ENCODE data around the gene C19orf81.
A peak's percentile ranks its signal among the peaks of the same experiment; 100 is the strongest.

The C19orf81 gene

GRCh38 chr19:50686310-50687032, 37.2 kb downstream of the C19orf81 start:
- DNase-seq = no peak

GRCh38 chr19:50688766-50689165, 39.5 kb downstream of the C19orf81 start:
- no peak for DNase-seq

GRCh38 chr19:50690439-50690838, 41.2 kb downstream of the C19orf81 start:
- no peak for DNase-seq

GRCh38 chr19:50693064-50693975, 44.1 kb downstream of the C19orf81 start:
- DNase-seq = no peak

- no peak for DNase-seq
Measured at GRCh38 chr19:50694815-50695145, 45.5 kb downstream of the C19orf81 start.

- peak in 1 of 2 donors; percentile 48 for DNase-seq
Measured at GRCh38 chr19:50695251-50696093, 46.2 kb downstream of the C19orf81 start.

GRCh38 chr19:50696094-50696483, 46.8 kb downstream of the C19orf81 start:
- no peak for DNase-seq

GRCh38 chr19:50697414-50698124, 48.3 kb downstream of the C19orf81 start:
- DNase-seq = no peak

GRCh38 chr19:50701367-50701985, 52.2 kb downstream of the C19orf81 start:
- DNase-seq = no peak

- DNase-seq = no peak
Measured at GRCh38 chr19:50702158-50702870, 53.1 kb downstream of the C19orf81 start.

GRCh38 chr19:50702871-50703829, 53.9 kb downstream of the C19orf81 start:
- DNase-seq = no peak

GRCh38 chr19:50703915-50704796, 54.9 kb downstream of the C19orf81 start:
- DNase-seq = no peak

GRCh38 chr19:50705422-50706019, 56.3 kb downstream of the C19orf81 start:
- DNase-seq = peak; percentile 37

GRCh38 chr19:50706387-50706786, 57.1 kb downstream of the C19orf81 start:
- no peak for DNase-seq

GRCh38 chr19:50708179-50708879, 59.1 kb downstream of the C19orf81 start:
- no peak for DNase-seq

Data from stimulated activated CD4-positive, alpha-beta T cell treated with anti-CD3 and anti-CD28 coated beads, Interleukin-2, amount 100 ng/mL, for 24 hours (primary cell).